Neural cell (in vitro differentiated cells): ENCODE results near the gene ANKRD33B. TPM values are rescaled to one million over a fixed set of nuclear protein-coding genes. Genes with fewer than 3 reads are reported as not detected.

Experiments
- H2AFZ ChIP-seq: fragments of 200-600, 300-800 bp; sonication (generic), shearing (Covaris generic); 2 replicates; pipeline ENCODE4 v1.6.0; 2014; ENCODE audit warnings: low read depth, mild to moderate bottlenecking, antibody characterized with exemption, low read length, moderate library complexity
- H3F3A ChIP-seq: fragments of 200-600 bp; shearing (Covaris generic); 2 replicates; pipeline ENCODE4 v1.6.1; 2016; ENCODE audit warnings: mild to moderate bottlenecking, moderate library complexity, mixed read lengths, antibody characterized with exemption, low read length; ENCODE audit not compliant: insufficient read depth, poor library complexity, severe bottlenecking
- H3K27ac ChIP-seq: fragments of 200-600, 300-800 bp; sonication (generic), shearing (Covaris generic); 2 replicates; pipeline ENCODE4 v1.5.1; 2014; ENCODE audit warnings: mild to moderate bottlenecking, low read length, moderate library complexity
- H3K27me3 ChIP-seq: fragments of 300-800, 200-600 bp; sonication (generic), shearing (Covaris generic); 2 replicates; pipeline ENCODE4 v1.6.0; 2014; ENCODE audit warnings: mild to moderate bottlenecking, low read depth, low read length, moderate library complexity; ENCODE audit not compliant: insufficient read depth
- H3K36me3 ChIP-seq: fragments of 300-800, 200-600 bp; sonication (generic), shearing (Covaris generic); 2 replicates; pipeline ENCODE4 v1.5.1; 2014; ENCODE audit warnings: mild to moderate bottlenecking, antibody characterized with exemption, low read length, moderate library complexity; ENCODE audit not compliant: insufficient read depth
- H3K4me2 ChIP-seq: fragments of 300-800, 200-600 bp; sonication (generic), shearing (Covaris generic); 2 replicates; pipeline ENCODE4 v1.6.0; 2014; ENCODE audit warnings: mild to moderate bottlenecking, low read length
- H3K4me3 ChIP-seq: fragments of 300-800, 200-600 bp; sonication (generic), shearing (Covaris generic); 2 replicates; pipeline ENCODE4 v1.5.1; 2014; ENCODE audit warnings: mild to moderate bottlenecking, low read length, moderate library complexity
- H3K79me2 ChIP-seq: fragments of 200-600 bp; shearing (Covaris generic); replicated peaks from 2 replicates; pipeline ENCODE4 v1.6.0; 2014; ENCODE audit warnings: mild to moderate bottlenecking, low read length, moderate library complexity; ENCODE audit not compliant: insufficient read depth
- H3K9ac ChIP-seq: fragments of 300-800, 200-600 bp; sonication (generic), shearing (Covaris generic); 2 replicates; pipeline ENCODE4 v1.6.1; 2016; ENCODE audit warnings: mild to moderate bottlenecking, low read length, mixed read lengths
- H3K9me2 ChIP-seq: fragments of 200-600 bp; shearing (Covaris generic); 2 replicates; pipeline ENCODE4 v1.6.1; 2016; ENCODE audit warnings: mild to moderate bottlenecking, low read length, mixed read lengths; ENCODE audit not compliant: insufficient read depth
- H3K9me3 ChIP-seq: fragments of 200-600, 300-800 bp; sonication (generic), shearing (Covaris generic); 2 replicates; pipeline ENCODE4 v1.6.1; 2016; ENCODE audit warnings: mild to moderate bottlenecking, mixed run types, low read length, moderate library complexity, mixed read lengths
- H4K20me1 ChIP-seq: fragments of 200-600 bp; shearing (Covaris generic); 2 replicates; pipeline ENCODE4 v1.6.1; 2016; ENCODE audit warnings: mild to moderate bottlenecking, mixed run types; ENCODE audit not compliant: insufficient read depth
- CTCF ChIP-seq: fragments of 450-650 bp; IDR thresholded peaks from 2 replicates; pipeline ENCODE4 v1.5.1; 2014; ENCODE audit warnings: antibody characterized with exemption, mild to moderate bottlenecking, moderate library complexity; ENCODE audit not compliant: poor library complexity, severe bottlenecking
- EP300 ChIP-seq: fragments of 450-650 bp; conservative IDR thresholded peaks from 2 replicates; pipeline ENCODE4 v1.6.1; 2014; ENCODE audit warnings: antibody characterized with exemption, mild to moderate bottlenecking, moderate library complexity; ENCODE audit not compliant: poor library complexity, severe bottlenecking
- EZH2 ChIP-seq: fragments of 200-600, 300-800 bp; shearing (Covaris generic), sonication (generic); IDR thresholded peaks from 2 replicates; pipeline ENCODE4 v1.6.1; 2014; ENCODE audit warnings: antibody characterized with exemption, low read length, borderline replicate concordance, mild to moderate bottlenecking; ENCODE audit not compliant: insufficient read depth, poor library complexity, severe bottlenecking
- MXI1 ChIP-seq: fragments of 450-650 bp; conservative IDR thresholded peaks from 2 replicates; pipeline ENCODE4 v1.6.1; 2014; ENCODE audit warnings: antibody characterized with exemption, mild to moderate bottlenecking; ENCODE audit not compliant: poor library complexity, severe bottlenecking
- POLR2AphosphoS5 ChIP-seq: IDR thresholded peaks from 2 replicates; pipeline ENCODE4 v1.6.1; 2012
- RAD21 ChIP-seq: fragments of 450-650 bp; conservative IDR thresholded peaks from 2 replicates; pipeline ENCODE4 v1.6.1; 2014; ENCODE audit warnings: antibody characterized with exemption, mild to moderate bottlenecking, moderate library complexity
- REST ChIP-seq: IDR thresholded peaks from 2 replicates; pipeline ENCODE4 v1.6.1; 2012; ENCODE audit warnings: borderline replicate concordance
- SMC3 ChIP-seq: fragments of 450-650 bp; conservative IDR thresholded peaks from 2 replicates; pipeline ENCODE4 v1.6.1; 2014; ENCODE audit warnings: antibody characterized with exemption, mild to moderate bottlenecking, moderate library complexity; ENCODE audit not compliant: poor library complexity
- TAF1 ChIP-seq: IDR thresholded peaks from 2 replicates; pipeline ENCODE4 v1.6.1; 2012; ENCODE audit warnings: low read depth
- polyA plus RNA-seq: library from polyadenylated mRNA; depleted of rRNA; stranded (reverse); fragments of >200 nt; gene quantifications from 2 replicates; pipeline ENCODE4 v1.2.3, GENCODE V29; 2014

ANKRD33B gene
- polyA plus RNA-seq, 1 donor from 2014 or later = not detected

DNA sequence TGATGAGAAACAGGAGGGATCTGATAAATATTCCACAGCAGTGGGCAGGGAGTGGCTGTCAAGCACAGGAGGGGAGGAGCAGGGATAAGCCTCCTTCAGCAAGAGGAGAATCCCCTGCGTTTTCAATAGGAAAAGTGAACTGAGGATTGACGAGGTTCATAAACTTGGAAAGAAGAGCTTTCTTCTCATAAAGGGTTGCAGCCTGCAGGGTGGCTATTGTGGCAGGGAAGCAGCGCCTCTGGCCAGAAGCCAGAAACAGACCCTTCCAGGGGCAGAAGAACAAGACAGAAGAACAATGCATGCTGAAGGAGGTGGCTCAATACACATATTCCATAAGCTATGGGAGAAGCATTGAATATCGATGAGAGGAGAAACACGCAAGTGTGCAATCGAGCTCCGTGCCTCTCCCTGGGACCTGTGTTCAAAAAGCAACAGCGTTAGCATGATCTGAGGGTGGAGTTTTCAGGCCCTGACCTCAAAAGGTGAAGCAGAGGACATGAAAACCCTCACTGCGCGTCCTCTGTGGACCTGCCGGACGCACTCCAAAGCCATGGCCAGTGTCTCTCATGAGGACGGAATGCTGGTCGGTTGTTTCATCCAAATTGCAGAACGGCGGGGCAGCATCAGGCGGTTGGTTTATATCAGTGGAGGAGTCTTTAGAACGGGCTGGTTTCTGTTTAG lies 67.6 kb downstream of the ANKRD33B start:
- Histone ChIP-seq H3K9ac (no peak overlapping the region), H3K79me2 (no peaks in the 10 kb centered on the region), H3K36me3 (no peaks in the 10 kb centered on the region), H4K20me1 (no peaks in the 10 kb centered on the region), H3K9me3 (no peaks in the 10 kb centered on the region), H3F3A (no peaks in the 10 kb centered on the region), H3K27me3 (no peaks in the 10 kb centered on the region), H2AFZ (no peak overlapping the region), H3K4me2 (no peak overlapping the region), H3K27ac (no peak overlapping the region), H3K4me3 (no peak overlapping the region), H3K9me2 (no peaks in the 10 kb centered on the region)
- TF ChIP-seq TAF1 (no peak), CTCF (no peak)

GRCh38 chr5:10632110-10632761 lies 68.4 kb downstream of the ANKRD33B start:
- H3K4me2 ChIP-seq = no peak overlapping the region
- H3K4me3 ChIP-seq = no peak overlapping the region

More at GRCh38 chr5:10632110-10632761, 68.4 kb downstream of the ANKRD33B start:
- Histone ChIP-seq H3K27ac (no peak overlapping the region), H3K79me2 (no peaks in the 10 kb centered on the region), H3K9me2 (no peaks in the 10 kb centered on the region), H3K9ac (no peak overlapping the region), H3K27me3 (no peaks in the 10 kb centered on the region), H3F3A (no peaks in the 10 kb centered on the region), H3K36me3 (no peaks in the 10 kb centered on the region), H2AFZ (no peak overlapping the region), H3K9me3 (no peaks in the 10 kb centered on the region), H4K20me1 (no peaks in the 10 kb centered on the region)
- TF ChIP-seq EZH2 = no peak
- no peak for TF ChIP-seq POLR2AphosphoS5
- TF ChIP-seq RAD21 = no peak
- TF ChIP-seq MXI1 = no peak
- no peak for TF ChIP-seq CTCF
- TF ChIP-seq EP300 = no peak
- no peak for TF ChIP-seq SMC3
- no peak for TF ChIP-seq REST
- TF ChIP-seq TAF1 = no peak
